Fibroblast of lung (primary cell): ENCODE measurements around the gene APOBR. TPM values are rescaled to one million over a fixed set of nuclear protein-coding genes. Genes with fewer than 3 reads are reported as not detected.

Experiments used
- DNase-seq, 2 donors: peaks; one replicate each; pipeline versions ENCODE4 v3.0.0 to v3.0.0-alpha.2; 2010; ENCODE audit warnings: low read depth in 2 of 2
- H2AFZ ChIP-seq: 2 replicates; pipeline ENCODE4 v1.5.1; 2012; ENCODE audit warnings: low read length, control low read depth, inconsistent platforms
- H3K27ac ChIP-seq: 2 replicates; pipeline ENCODE4 v1.5.1; 2011; ENCODE audit warnings: low read length, control low read depth; ENCODE audit not compliant: insufficient read depth
- H3K27me3 ChIP-seq: 2 replicates; pipeline ENCODE4 v1.5.1; 2011; ENCODE audit warnings: mild to moderate bottlenecking, low read length; ENCODE audit not compliant: control insufficient read depth, insufficient read depth
- H3K36me3 ChIP-seq: 2 replicates; pipeline ENCODE4 v1.5.1; 2011; ENCODE audit warnings: low read length; ENCODE audit not compliant: control insufficient read depth, insufficient read depth
- H3K4me1 ChIP-seq: 2 replicates; pipeline ENCODE4 v1.5.1; 2011; ENCODE audit warnings: low read length; ENCODE audit not compliant: control insufficient read depth, insufficient read depth; ENCODE audit errors: extremely low read depth
- H3K4me2 ChIP-seq: 2 replicates; pipeline ENCODE4 v1.5.1; 2011; ENCODE audit warnings: low read length, control low read depth; ENCODE audit not compliant: insufficient read depth; ENCODE audit errors: extremely low read depth
- H3K4me3 ChIP-seq, 4 experiments: fragments of 200-600 bp in 1 of 4; sonication (generic) in 1 of 4; replicated peaks in 1 of 4; 2 replicates each; pipeline ENCODE4 v1.5.1; 2011 to 2016; ENCODE audit warnings: low read length in 4 of 4, low read depth in 3 of 4, mild to moderate bottlenecking in 3 of 4, control low read depth in 2 of 4, inconsistent platforms in 1 of 4, mixed read lengths in 1 of 4; ENCODE audit not compliant: insufficient read depth in 1 of 4; ENCODE audit errors: control extremely low read depth in 1 of 4
- H3K79me2 ChIP-seq: 2 replicates; pipeline ENCODE4 v1.5.1; 2012; ENCODE audit warnings: mild to moderate bottlenecking, low read length, inconsistent platforms; ENCODE audit not compliant: control insufficient read depth, insufficient read depth
- H3K9ac ChIP-seq: 2 replicates; pipeline ENCODE4 v1.5.1; 2011; ENCODE audit warnings: mild to moderate bottlenecking, low read length, control low read depth; ENCODE audit not compliant: insufficient read depth
- H3K9me3 ChIP-seq: 2 replicates; pipeline ENCODE4 v1.5.1; 2012; ENCODE audit warnings: low read depth, low read length; ENCODE audit not compliant: control insufficient read depth, insufficient read depth
- H4K20me1 ChIP-seq: 2 replicates; pipeline ENCODE4 v1.5.1; 2011; ENCODE audit warnings: low read length; ENCODE audit not compliant: control insufficient read depth, insufficient read depth; ENCODE audit errors: extremely low read depth
- CTCF ChIP-seq, 2 donors: IDR thresholded peaks in 1 of 2; conservative IDR thresholded peaks in 1 of 2; 1 replicate in 1 of 2; 2 replicates in 1 of 2; pipeline ENCODE4 v1.5.1; 2011 to 2012; ENCODE audit warnings: low read length in 2 of 2, control low read depth in 1 of 2, inconsistent platforms in 1 of 2, low read depth in 1 of 2, mild to moderate bottlenecking in 1 of 2
- EZH2 ChIP-seq: IDR thresholded peaks from 2 replicates; pipeline ENCODE4 v1.5.1; 2012; ENCODE audit warnings: low read length, control low read depth, mild to moderate bottlenecking; ENCODE audit errors: missing control alignments
- polyA plus RNA-seq, 2 donors: library from polyadenylated mRNA; depleted of rRNA in 1 of 2; stranded (reverse) in 1 of 2; unstranded in 1 of 2; fragments of >200 nt; gene quantifications; 2 replicates each; pipeline ENCODE4 v1.2.1, GENCODE V29; 2011 to 2012; ENCODE audit warnings: missing spikeins in 1 of 2
- total RNA-seq: library from RNA; depleted of rRNA; stranded (reverse); fragments of >200 nt; gene quantifications from 2 replicates; pipeline ENCODE4 v1.2.1, GENCODE V29; 2014

APOBR gene
- total and polyA plus RNA-seq, 2 donors (not counting 1 experiment from before 2014, with no cell fraction given) = under 0.01 TPM; not detected in 1

DNA sequence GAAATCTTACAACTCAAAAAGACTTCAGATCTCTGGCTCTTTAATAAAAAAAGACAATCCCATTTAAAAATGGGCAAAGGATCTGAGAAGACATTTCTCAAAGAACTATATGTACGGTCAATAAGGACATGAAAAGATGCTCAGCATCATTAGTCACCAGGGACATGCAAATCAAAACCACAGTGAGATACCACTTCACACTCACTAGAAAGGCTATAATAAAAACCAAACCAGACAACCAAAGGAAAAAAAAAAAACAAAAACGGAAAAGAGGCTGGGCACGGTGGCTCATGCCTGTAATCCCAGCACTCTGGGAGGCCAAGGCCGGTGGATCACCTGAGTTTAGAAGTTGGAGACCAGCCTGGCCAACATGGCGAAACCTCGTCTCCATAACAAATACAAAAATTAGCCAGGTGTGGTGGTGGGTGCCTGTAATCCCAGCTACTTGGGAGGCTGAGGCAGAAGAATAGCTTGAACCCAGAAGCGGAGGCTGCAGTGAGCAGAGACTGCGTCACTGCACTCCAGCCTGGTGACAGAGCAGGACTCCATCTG, 20.7 kb upstream of the APOBR start:
- H3K27ac ChIP-seq = no peak overlapping the region
- H3K79me2 ChIP-seq = no peaks in the 10 kb centered on the region
- no peak overlapping the region for H3K4me2 ChIP-seq
- DNase-seq = no peak
- no peaks in the 10 kb centered on the region for H4K20me1 ChIP-seq
- H3K36me3 ChIP-seq = peaks cover 8% of the 10 kb centered on the region
- H3K4me1 ChIP-seq = no peaks in the 10 kb centered on the region
- no peak overlapping the region for H3K9ac ChIP-seq
- H2AFZ ChIP-seq = no peak overlapping the region
- H3K9me3 ChIP-seq = no peaks in the 10 kb centered on the region
- H3K4me3 ChIP-seq = no peak overlapping the region
- no peaks in the 10 kb centered on the region for H3K27me3 ChIP-seq
- no peak for TF ChIP-seq EZH2
- no peak for TF ChIP-seq CTCF (conservative IDR thresholded peaks at IDR 0.05 in 1 of 2, IDR thresholded peaks at IDR 0.05 in 1 of 2; ENCODE audit: low read depth in 1 of 2, low read length in 2 of 2)

DNA sequence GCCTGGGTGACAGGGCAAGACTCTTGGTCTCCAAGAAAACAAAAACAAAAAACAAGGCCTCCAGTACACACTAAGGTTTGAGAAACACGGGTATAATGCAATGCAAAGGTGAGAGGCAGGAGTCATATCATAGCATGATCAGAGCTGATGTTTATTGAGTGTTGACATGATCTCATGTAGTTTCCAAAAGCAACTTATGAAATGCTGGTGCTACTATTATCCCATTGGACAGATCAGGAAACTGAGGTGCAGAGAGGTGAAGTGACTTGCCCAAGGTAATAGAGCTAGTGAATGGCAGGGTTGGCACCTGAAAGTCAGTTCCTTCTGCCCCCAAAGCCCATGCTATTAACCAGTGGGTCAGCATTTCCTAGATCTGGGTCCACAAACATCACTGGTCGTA, 19.2 kb upstream of the APOBR start:
- Histone ChIP-seq H3K36me3 (peaks cover 9% of the 10 kb centered on the region), H3K27ac (no peak overlapping the region), H3K27me3 (no peaks in the 10 kb centered on the region), H3K4me2 (no peak overlapping the region), H4K20me1 (no peaks in the 10 kb centered on the region), H3K79me2 (no peaks in the 10 kb centered on the region), H2AFZ (no peak overlapping the region), H3K4me3 (no peak overlapping the region), H3K9ac (no peak overlapping the region), H3K9me3 (no peaks in the 10 kb centered on the region), H3K4me1 (no peaks in the 10 kb centered on the region)
- DNase-seq = no peak
- no peak for TF ChIP-seq CTCF (conservative IDR thresholded peaks at IDR 0.05 in 1 of 2, IDR thresholded peaks at IDR 0.05 in 1 of 2; ENCODE audit: low read depth in 1 of 2, low read length in 2 of 2)
- no peak for TF ChIP-seq EZH2

DNA sequence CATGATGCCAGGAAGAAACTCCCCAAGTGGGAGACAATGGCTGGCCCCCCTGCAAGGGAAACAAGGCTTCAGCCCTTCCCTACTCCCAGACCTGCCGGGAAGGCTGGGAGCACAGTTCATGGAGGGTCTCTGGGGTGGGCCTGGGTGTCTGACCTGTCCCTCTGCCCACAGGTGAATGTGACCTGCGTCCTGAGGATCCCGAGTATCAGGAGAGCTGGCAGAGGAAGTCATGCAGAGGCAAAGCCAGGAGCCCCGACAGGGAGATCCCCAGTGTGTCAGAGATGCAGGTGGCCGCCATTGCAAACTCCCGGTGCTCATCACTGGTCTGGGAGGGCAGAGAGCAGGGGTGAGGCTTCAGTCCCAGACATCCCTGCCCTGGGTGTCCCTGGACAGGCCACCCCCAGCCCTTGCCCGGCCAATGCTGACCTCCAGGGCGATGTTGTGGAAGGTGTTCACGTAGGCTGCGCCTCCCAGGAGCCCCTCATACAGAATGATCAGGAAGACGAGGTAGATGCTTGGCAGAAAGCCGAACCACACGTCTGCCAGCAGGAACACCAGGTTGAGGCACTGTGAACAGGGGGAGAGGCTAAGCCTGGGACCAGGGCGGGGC, 17.0 kb upstream of the APOBR start:
- Histone ChIP-seq H4K20me1 (no peaks in the 10 kb centered on the region), H3K9me3 (no peaks in the 10 kb centered on the region), H3K36me3 (peaks cover 9% of the 10 kb centered on the region), H3K27me3 (no peaks in the 10 kb centered on the region), H3K9ac (no peak overlapping the region), H3K27ac (no peak overlapping the region), H3K4me3 (no peak overlapping the region), H3K79me2 (no peaks in the 10 kb centered on the region), H2AFZ (no peak overlapping the region), H3K4me1 (no peaks in the 10 kb centered on the region), H3K4me2 (no peak overlapping the region)
- TF ChIP-seq CTCF (conservative IDR thresholded peaks at IDR 0.05 in 1 of 2, IDR thresholded peaks at IDR 0.05 in 1 of 2; ENCODE audit: low read depth in 1 of 2, low read length in 2 of 2) (no peak), EZH2 (no peak)
- DNase-seq = no peak
